ENCODE results near the gene FGD5.

Gene FGD5

DNA sequence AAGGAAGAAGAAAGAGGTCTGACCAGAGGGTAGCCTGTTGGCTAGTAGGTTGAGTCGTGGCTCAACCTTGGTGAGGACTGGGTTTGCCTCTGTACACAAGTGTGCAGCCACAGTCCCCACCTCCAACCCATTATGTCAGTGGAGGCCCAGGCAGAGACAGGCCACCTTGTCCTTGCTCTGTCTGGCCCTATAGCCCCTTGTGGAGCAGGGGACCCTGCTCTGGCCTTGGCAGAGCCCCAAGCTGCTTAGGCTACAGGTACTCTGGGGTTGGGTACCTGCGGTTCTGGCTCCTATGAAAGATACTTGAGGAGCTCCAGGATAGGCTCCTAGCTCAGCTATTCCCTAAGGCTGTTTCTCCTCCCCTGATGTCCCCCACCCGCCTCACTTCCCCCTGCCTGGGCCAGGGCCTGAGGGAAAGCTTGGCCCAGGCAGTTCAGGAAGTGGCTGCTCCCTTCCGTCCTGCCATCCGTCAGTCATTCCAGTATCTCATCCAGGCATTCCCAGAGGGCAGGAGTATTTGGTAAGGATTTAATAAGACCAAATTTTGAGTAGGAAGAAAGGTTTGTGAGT is 44.0 kb downstream of the FGD5 start:
- no peak overlapping the region for H3K27ac ChIP-seq (ENCODE audit: low read length)
- H3K9ac ChIP-seq (ENCODE audit: low read length), result no peak overlapping the region
- no peaks in the 10 kb centered on the region for H3K36me3 ChIP-seq (ENCODE audit: control insufficient read depth, low read depth, low read length)
- peaks cover 13% of the 10 kb centered on the region for H3K4me1 ChIP-seq (ENCODE audit: control insufficient read depth, low read depth, low read length)
- no peak overlapping the region for H3K4me3 ChIP-seq (ENCODE audit: low read length)
- H3K9me3 ChIP-seq (ENCODE audit: control insufficient read depth, low read depth, low read length), result no peaks in the 10 kb centered on the region
- no peaks in the 10 kb centered on the region for H3K27me3 ChIP-seq (ENCODE audit: control insufficient read depth, insufficient read depth, low read length)

DNA sequence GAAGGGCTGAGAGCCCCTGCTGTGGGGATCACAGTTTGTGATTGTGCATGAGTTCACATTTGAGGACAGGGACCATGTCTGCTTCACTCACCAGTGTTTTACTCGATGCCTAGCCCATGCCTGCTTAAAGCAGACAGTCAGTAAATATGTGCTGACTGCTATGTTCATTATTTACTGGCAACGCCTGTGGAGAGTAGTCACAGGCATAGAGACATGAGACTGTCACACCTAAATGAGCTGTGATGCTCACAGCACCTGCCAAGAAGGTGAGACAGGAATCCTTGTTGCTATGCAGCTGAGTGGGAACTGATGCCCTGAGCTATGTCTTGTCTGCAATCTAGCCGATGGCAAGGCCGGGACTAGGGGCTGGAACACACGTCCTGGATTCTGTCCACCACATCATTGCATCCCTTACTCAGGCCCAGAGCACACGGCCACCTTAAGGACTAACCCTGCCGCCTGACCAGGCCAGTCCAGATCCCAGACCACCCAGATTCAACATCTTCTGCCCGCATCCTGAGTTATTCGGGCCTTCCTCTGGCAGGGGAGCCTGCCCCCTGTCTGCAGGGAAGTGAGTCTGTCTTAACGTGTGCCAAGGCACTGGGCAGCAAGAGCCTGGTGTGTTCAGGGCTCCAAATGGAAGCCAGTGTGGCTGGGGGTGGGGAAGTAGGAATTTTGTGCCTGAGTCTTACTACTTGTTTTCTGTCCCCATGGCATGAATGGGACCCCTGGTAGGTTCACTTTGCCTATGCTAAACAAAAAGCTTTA is 44.8 kb downstream of the FGD5 start:
- Histone ChIP-seq H3K27me3 (ENCODE audit: control insufficient read depth, insufficient read depth, low read length) (no peaks in the 10 kb centered on the region), H3K4me3 (ENCODE audit: low read length) (no peak overlapping the region), H3K27ac (ENCODE audit: low read length) (no peak overlapping the region), H3K9me3 (ENCODE audit: control insufficient read depth, low read depth, low read length) (no peaks in the 10 kb centered on the region), H3K4me1 (ENCODE audit: control insufficient read depth, low read depth, low read length) (peaks cover 13% of the 10 kb centered on the region), H3K36me3 (ENCODE audit: control insufficient read depth, low read depth, low read length) (no peaks in the 10 kb centered on the region), H3K9ac (ENCODE audit: low read length) (no peak overlapping the region)

DNA sequence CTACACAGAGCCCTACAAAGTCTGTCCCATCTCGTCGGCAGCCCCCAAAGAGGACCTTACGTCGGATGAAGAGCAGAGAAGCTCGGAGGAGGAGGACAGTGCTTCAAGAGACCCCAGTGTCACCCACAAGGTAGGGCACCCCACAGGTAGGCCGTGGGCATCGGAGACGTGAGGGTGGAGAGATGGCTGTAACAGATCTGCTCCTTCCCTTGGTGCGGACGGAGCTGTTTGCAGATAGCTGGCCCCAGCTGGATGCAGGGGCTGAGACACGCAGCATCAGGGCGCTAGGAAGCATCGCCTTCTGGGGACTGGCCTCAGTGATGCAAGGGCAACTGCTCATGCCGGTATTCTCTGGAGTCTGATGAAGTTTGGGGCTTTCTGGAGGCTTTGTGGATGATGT is 45.4 kb downstream of the FGD5 start:
- Histone ChIP-seq H3K4me1 (ENCODE audit: control insufficient read depth, low read depth, low read length) (peaks cover 13% of the 10 kb centered on the region), H3K9ac (ENCODE audit: low read length) (no peak overlapping the region), H3K27ac (ENCODE audit: low read length) (no peak overlapping the region), H3K9me3 (ENCODE audit: control insufficient read depth, low read depth, low read length) (no peaks in the 10 kb centered on the region), H3K27me3 (ENCODE audit: control insufficient read depth, insufficient read depth, low read length) (no peaks in the 10 kb centered on the region), H3K36me3 (ENCODE audit: control insufficient read depth, low read depth, low read length) (no peaks in the 10 kb centered on the region), H3K4me3 (ENCODE audit: low read length) (no peak overlapping the region)

DNA sequence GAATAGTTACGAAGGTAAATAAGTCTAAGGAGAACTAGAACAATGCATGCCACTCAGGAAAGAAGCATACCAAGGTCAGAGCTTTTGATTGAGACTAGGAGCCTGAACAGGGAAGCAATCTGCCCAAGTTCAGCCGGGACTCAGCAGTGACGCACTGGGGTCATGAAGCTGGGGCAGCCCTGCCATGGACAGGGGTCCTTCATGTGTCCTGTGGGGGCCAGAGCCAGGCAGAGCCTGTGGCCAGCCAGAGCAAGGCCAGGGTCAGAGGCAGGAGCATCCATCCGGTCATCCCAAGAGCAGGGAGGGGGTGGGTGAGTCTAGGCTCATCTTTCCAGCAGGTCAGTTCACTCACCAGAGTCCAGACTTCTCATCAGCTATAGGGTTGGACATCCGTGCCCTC is 47.9 kb downstream of the FGD5 start:
- H3K4me3 ChIP-seq (ENCODE audit: low read length), result no peak overlapping the region

DNA sequence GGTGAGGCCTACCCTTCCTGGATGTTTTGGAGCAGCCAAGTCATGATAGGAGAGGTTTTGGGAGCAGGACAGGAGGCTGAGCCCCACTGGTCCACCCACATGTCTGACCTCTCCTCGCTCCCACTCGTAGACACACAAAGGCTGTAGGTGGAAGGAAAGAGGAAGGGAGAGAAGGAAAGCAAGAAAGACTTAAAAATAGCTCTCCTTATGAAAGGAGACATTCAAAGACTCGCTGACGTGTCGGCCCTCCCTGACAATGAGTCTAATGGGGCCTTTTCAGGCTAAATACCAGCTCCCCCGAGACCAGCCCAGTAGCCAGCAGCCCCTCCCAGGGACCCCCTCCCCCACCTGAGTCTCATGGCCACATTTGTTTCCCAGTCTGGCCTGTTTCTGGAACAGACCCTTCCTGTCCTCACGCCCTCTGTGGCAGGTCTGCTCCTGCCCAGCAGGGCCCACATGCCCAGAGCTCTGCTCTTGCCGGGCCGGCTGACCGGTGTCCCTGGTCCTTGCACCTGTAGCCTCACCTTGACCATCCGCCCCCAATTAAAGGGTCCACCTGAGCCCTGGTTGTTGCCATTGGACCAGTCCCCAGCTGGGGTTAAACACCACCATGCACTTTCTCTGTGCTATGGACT is 49.3 kb downstream of the FGD5 start:
- no peak overlapping the region for H3K4me3 ChIP-seq (ENCODE audit: low read length)
- no peaks in the 10 kb centered on the region for H3K27me3 ChIP-seq (ENCODE audit: control insufficient read depth, insufficient read depth, low read length)
- no peaks in the 10 kb centered on the region for H3K9me3 ChIP-seq (ENCODE audit: control insufficient read depth, low read depth, low read length)
- H3K36me3 ChIP-seq (ENCODE audit: control insufficient read depth, low read depth, low read length), result no peaks in the 10 kb centered on the region
- H3K4me1 ChIP-seq (ENCODE audit: control insufficient read depth, low read depth, low read length), result peaks cover 13% of the 10 kb centered on the region
- H3K27ac ChIP-seq (ENCODE audit: low read length), result no peak overlapping the region
- H3K9ac ChIP-seq (ENCODE audit: low read length), result no peak overlapping the region

More for the DNA sequence above, 47.9 kb downstream of the FGD5 start:
- Histone ChIP-seq H3K4me1 (ENCODE audit: control insufficient read depth, low read depth, low read length) (peaks cover 13% of the 10 kb centered on the region), H3K27ac (ENCODE audit: low read length) (no peak overlapping the region), H3K27me3 (ENCODE audit: control insufficient read depth, insufficient read depth, low read length) (no peaks in the 10 kb centered on the region), H3K9ac (ENCODE audit: low read length) (no peak overlapping the region), H3K36me3 (ENCODE audit: control insufficient read depth, low read depth, low read length) (no peaks in the 10 kb centered on the region), H3K9me3 (ENCODE audit: control insufficient read depth, low read depth, low read length) (no peaks in the 10 kb centered on the region)

DNA sequence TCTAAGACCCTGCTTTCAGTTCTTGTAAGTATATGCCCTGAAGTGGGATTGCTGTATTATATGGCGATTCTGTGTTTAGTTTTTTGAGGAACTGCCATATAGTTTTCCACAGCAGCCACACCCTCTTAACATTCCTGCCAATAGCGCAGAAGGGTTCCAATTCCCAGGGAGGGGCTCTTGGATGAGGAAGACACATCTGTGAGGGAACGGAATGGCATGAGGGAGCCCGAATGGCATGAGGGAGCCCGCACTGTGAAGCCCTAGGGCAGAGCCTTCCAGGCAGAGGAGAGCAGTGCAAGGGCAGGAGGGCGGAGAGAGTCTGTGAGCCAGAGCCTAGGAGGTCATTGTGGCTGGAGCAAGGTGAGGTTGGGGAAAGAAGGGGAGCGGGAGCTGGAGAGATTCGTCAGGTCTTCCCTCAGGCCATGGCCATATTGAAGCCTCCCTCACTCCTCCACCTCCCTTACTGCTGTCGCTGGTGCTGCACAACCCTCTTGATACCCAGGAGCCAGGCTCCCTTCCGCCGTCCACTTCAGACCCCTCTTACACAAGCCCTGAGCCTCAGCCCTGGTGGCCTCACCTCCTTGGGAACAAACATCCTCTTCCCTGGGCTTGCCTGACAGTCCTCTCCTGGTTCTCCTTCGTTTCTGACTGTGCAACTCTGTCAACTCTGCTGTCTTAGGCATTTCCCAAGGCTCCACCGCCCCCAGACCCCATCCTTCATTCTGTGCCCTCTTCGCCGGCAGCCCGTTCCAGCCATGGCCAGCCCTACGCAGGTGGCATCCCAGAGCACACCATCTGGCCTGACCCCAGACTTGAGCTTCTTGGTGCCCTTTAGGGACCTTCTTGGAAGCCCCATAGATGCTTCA is 51.4 kb downstream of the FGD5 start:
- H3K9ac ChIP-seq (ENCODE audit: low read length), result no peak overlapping the region
- H3K9me3 ChIP-seq (ENCODE audit: control insufficient read depth, low read depth, low read length), result no peaks in the 10 kb centered on the region
- no peak overlapping the region for H3K27ac ChIP-seq (ENCODE audit: low read length)
- H3K36me3 ChIP-seq (ENCODE audit: control insufficient read depth, low read depth, low read length), result no peaks in the 10 kb centered on the region
- no peaks in the 10 kb centered on the region for H3K4me1 ChIP-seq (ENCODE audit: control insufficient read depth, low read depth, low read length)
- no peak overlapping the region for H3K4me3 ChIP-seq (ENCODE audit: low read length)
- no peaks in the 10 kb centered on the region for H3K27me3 ChIP-seq (ENCODE audit: control insufficient read depth, insufficient read depth, low read length)

DNA sequence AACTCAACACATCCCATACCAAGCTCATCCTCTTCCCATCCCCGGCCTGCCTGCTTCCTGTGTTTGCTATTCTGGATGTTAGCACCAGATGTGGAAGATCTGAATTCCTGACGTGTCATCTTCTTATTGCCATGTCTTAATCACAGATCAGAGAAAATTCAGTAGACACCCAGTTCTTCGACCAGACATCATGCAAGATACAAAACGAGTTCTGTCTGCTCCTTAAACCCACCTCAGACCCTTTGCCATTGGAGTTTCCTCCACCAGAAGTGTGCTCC is 52.0 kb downstream of the FGD5 start:
- Histone ChIP-seq H3K9ac (ENCODE audit: low read length) (no peak overlapping the region), H3K4me3 (ENCODE audit: low read length) (no peak overlapping the region), H3K4me1 (ENCODE audit: control insufficient read depth, low read depth, low read length) (no peaks in the 10 kb centered on the region), H3K27me3 (ENCODE audit: control insufficient read depth, insufficient read depth, low read length) (no peaks in the 10 kb centered on the region), H3K9me3 (ENCODE audit: control insufficient read depth, low read depth, low read length) (no peaks in the 10 kb centered on the region), H3K36me3 (ENCODE audit: control insufficient read depth, low read depth, low read length) (no peaks in the 10 kb centered on the region), H3K27ac (ENCODE audit: low read length) (no peak overlapping the region)

DNA sequence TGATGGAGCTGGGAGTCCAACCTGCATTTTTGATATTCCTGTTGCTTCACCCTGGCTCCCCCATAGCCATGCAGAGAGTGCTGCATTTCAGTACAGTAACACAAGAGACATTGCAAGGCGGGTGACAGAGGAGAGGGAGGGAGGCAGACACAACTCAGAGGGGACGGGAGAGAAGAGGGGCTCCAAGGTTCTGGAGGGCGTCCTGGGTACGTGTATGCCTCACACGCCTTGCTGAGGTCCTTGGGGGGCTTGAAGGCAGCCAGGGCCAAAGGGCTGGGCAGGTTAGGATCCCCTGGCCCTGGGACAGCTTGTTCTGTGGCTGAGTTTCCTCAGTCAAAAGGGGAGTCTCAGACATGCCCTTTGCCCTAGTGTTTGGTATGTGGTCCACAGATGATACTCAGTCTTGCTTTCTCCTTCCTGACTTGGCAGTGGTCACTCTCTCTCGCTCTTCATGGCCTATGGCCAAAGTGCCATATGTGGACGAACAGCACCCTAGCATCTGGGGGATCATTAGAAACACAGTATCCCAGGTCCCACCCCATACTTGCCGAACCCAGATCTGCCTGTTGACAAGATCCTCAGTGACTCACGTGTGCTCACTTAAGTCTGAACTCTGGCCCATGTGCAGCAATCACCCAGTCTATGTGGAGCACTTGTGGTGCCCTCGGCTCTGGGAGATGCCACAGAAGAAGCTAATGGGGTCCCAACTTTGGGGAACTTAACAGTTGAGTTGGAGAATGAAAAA is 52.9 kb downstream of the FGD5 start:
- Histone ChIP-seq H3K27me3 (ENCODE audit: control insufficient read depth, insufficient read depth, low read length) (no peaks in the 10 kb centered on the region), H3K36me3 (ENCODE audit: control insufficient read depth, low read depth, low read length) (no peaks in the 10 kb centered on the region), H3K4me1 (ENCODE audit: control insufficient read depth, low read depth, low read length) (no peaks in the 10 kb centered on the region), H3K9me3 (ENCODE audit: control insufficient read depth, low read depth, low read length) (no peaks in the 10 kb centered on the region), H3K4me3 (ENCODE audit: low read length) (no peak overlapping the region), H3K27ac (ENCODE audit: low read length) (no peak overlapping the region), H3K9ac (ENCODE audit: low read length) (no peak overlapping the region)

DNA sequence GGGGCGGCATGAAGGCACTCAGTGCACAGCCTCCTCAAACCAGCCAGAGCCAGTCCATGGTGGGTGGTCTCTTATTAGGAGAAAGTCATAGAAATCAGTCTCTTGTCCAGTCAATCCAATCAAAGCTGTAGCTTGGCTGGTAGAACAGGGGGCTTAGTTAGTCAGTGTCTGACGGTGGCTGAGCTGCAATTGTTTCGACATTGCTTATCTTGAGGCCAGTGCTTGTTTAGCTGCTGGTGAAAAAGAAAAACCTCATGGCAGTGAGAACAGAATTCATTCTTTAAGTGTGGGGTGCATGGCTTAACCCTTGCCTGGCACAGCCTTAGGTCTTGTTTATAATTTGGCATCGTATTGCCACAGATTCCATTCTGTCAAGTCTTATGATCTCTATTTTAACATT is 53.9 kb downstream of the FGD5 start:
- no peaks in the 10 kb centered on the region for H3K27me3 ChIP-seq (ENCODE audit: control insufficient read depth, insufficient read depth, low read length)
- no peaks in the 10 kb centered on the region for H3K9me3 ChIP-seq (ENCODE audit: control insufficient read depth, low read depth, low read length)
- no peaks in the 10 kb centered on the region for H3K4me1 ChIP-seq (ENCODE audit: control insufficient read depth, low read depth, low read length)
- no peaks in the 10 kb centered on the region for H3K36me3 ChIP-seq (ENCODE audit: control insufficient read depth, low read depth, low read length)
- H3K27ac ChIP-seq (ENCODE audit: low read length), result no peak overlapping the region
- no peak overlapping the region for H3K9ac ChIP-seq (ENCODE audit: low read length)
- H3K4me3 ChIP-seq (ENCODE audit: low read length), result no peak overlapping the region

DNA sequence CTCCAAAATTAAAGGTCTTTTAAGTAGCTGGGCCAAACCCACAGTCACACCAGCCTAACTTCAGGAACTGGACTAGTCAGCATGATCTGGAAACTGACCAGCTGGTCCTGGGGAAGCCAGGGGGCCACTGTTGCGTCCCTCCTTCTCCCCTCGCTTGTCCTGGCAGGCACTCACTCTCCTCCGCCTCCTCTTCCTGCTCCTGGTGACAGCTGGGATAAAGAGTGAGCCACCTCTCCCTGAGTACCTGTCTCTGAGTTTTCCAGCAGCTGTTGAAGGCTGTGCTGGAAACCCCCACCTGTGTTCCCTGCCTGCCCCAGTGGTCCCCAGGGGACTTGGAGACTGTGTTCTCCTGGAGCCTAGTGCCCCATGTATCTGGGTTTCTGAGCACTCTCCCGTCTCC is 56.0 kb downstream of the FGD5 start:
- no peak overlapping the region for H3K27ac ChIP-seq (ENCODE audit: low read length)
- H3K4me1 ChIP-seq (ENCODE audit: control insufficient read depth, low read depth, low read length), result peaks cover 7% of the 10 kb centered on the region
- H3K9me3 ChIP-seq (ENCODE audit: control insufficient read depth, low read depth, low read length), result no peaks in the 10 kb centered on the region
- no peaks in the 10 kb centered on the region for H3K27me3 ChIP-seq (ENCODE audit: control insufficient read depth, insufficient read depth, low read length)
- H3K36me3 ChIP-seq (ENCODE audit: control insufficient read depth, low read depth, low read length), result no peaks in the 10 kb centered on the region
- H3K9ac ChIP-seq (ENCODE audit: low read length), result no peak overlapping the region
- H3K4me3 ChIP-seq (ENCODE audit: low read length), result no peak overlapping the region

Data from iPS-18a (cell line).